ENCODE data around the gene RCAN3. TPM values are rescaled to one million over a fixed set of nuclear protein-coding genes. Genes with fewer than 3 reads are reported as not detected.

Gene RCAN3
- total and polyA plus RNA-seq, 7 donors = 0.31 to 3.0 (median 0.96) TPM

GRCh38 chr1:24505816-24506215, 3.2 kb downstream of the RCAN3 start:
- Histone ChIP-seq H3K27me3 (ENCODE audit: insufficient read depth in 3 of 3, low read length in 2 of 3) (peaks cover 0 to 53% (median 15%) of the 10 kb centered on the region in 3 donors), H3K4me1 (no peaks in the 10 kb centered on the region), H3K9me3 (no peaks in the 10 kb centered on the region), H3K4me3 (no peak overlapping the region), H3K36me3 (ENCODE audit: insufficient read depth in 1 of 2, low read depth in 1 of 2) (no peaks in the 10 kb centered on the region), H3K27ac (no peak overlapping the region)
- ATAC-seq (no peak), DNase-seq (no peak)
- TF ChIP-seq CTCF (IDR thresholded peaks at IDR 0.05) = no peak
- 52 to 73% (median 52%) methylated on average over 4 of the region's 4 CpGs for WGBS, 3 donors
- intact Hi-C loops (cut with DNase I) = no loop called here

GRCh38 chr1:24506691-24507381, 4.2 kb downstream of the RCAN3 start:
- WGBS, 3 donors = 87 to 94% (median 87%) methylated on average over 5 of the region's 5 CpGs
- H3K4me3 ChIP-seq = no peak overlapping the region
- no peak overlapping the region for H3K27ac ChIP-seq

GRCh38 chr1:24507405-24507804, 4.8 kb downstream of the RCAN3 start:
- Histone ChIP-seq H3K4me1 (no peaks in the 10 kb centered on the region), H3K9me3 (no peaks in the 10 kb centered on the region), H3K4me3 (no peak overlapping the region), H3K27ac (no peak overlapping the region), H3K36me3 (ENCODE audit: insufficient read depth in 1 of 2, low read depth in 1 of 2) (no peaks in the 10 kb centered on the region), H3K27me3 (ENCODE audit: insufficient read depth in 3 of 3, low read length in 2 of 3) (peaks cover 0 to 37% (median 9%) of the 10 kb centered on the region in 3 donors)
- DNase-seq (no peak), ATAC-seq (no peak)
- 93 to 94% (median 94%) methylated on average over 5 of the region's 5 CpGs for WGBS, 3 donors
- no peak for TF ChIP-seq CTCF (IDR thresholded peaks at IDR 0.05)
- intact Hi-C loops (cut with DNase I) = no loop called here

More at GRCh38 chr1:24506691-24507381, 4.2 kb downstream of the RCAN3 start:
- Histone ChIP-seq H3K36me3 (ENCODE audit: insufficient read depth in 1 of 2, low read depth in 1 of 2) (no peaks in the 10 kb centered on the region), H3K9me3 (no peaks in the 10 kb centered on the region), H3K27me3 (ENCODE audit: insufficient read depth in 3 of 3, low read length in 2 of 3) (peaks cover 0 to 43% (median 11%) of the 10 kb centered on the region in 3 donors), H3K4me1 (no peaks in the 10 kb centered on the region)
- ATAC-seq (no peak), DNase-seq (no peak)
- intact Hi-C loops (cut with DNase I) = no loop called here
- no peak for TF ChIP-seq CTCF (IDR thresholded peaks at IDR 0.05)

GRCh38 chr1:24508911-24509310, 6.3 kb downstream of the RCAN3 start:
- 95 to 97% (median 97%) methylated on average over 5 of the region's 5 CpGs for WGBS, 3 donors
- H3K36me3 ChIP-seq (ENCODE audit: insufficient read depth in 1 of 2, low read depth in 1 of 2) = no peaks in the 10 kb centered on the region
- ATAC-seq (no peak), DNase-seq (no peak)
- H3K27ac ChIP-seq = no peak overlapping the region
- no peak overlapping the region for H3K4me3 ChIP-seq
- no peak for TF ChIP-seq CTCF (IDR thresholded peaks at IDR 0.05)
- no peaks in the 10 kb centered on the region for H3K9me3 ChIP-seq
- H3K4me1 ChIP-seq = no peaks in the 10 kb centered on the region
- intact Hi-C loops (cut with DNase I) = no loop called here
- peaks cover 0 to 29% (median 9%) of the 10 kb centered on the region in 3 donors for H3K27me3 ChIP-seq (ENCODE audit: insufficient read depth in 3 of 3, low read length in 2 of 3)

- Histone ChIP-seq H3K9me3 (no peaks in the 10 kb centered on the region), H3K4me1 (no peaks in the 10 kb centered on the region), H3K27ac (no peak overlapping the region), H3K4me3 (no peak overlapping the region), H3K36me3 (ENCODE audit: insufficient read depth in 1 of 2, low read depth in 1 of 2) (no peaks in the 10 kb centered on the region), H3K27me3 (ENCODE audit: insufficient read depth in 3 of 3, low read length in 2 of 3) (peaks cover 0 to 1% (median 0%) of the 10 kb centered on the region in 3 donors)
- no peak for ATAC-seq
- intact Hi-C loops (cut with DNase I) = no loop called here
- no peak for TF ChIP-seq CTCF (IDR thresholded peaks at IDR 0.05)
- 58 to 68% (median 64%) methylated on average over 2 of the region's 2 CpGs for WGBS, 3 donors
- no peak for DNase-seq
Observed at GRCh38 chr1:24513706-24514105, 11.1 kb downstream of the RCAN3 start.

All from psoas muscle (tissue), 8 donors.